ENCODE results near the gene AKAP9. TPM values are rescaled to one million over a fixed set of nuclear protein-coding genes. Genes with fewer than 3 reads are reported as not detected.
"Not testable (repeated sequence)": the region's sequence is repeated elsewhere in the genome, so short reads cannot be mapped to it uniquely, and the experiment has no call there.

The AKAP9 gene
- total RNA-seq, 4 donors from 2014 or later: 32.5 to 125 (median 63.5) TPM

DNA sequence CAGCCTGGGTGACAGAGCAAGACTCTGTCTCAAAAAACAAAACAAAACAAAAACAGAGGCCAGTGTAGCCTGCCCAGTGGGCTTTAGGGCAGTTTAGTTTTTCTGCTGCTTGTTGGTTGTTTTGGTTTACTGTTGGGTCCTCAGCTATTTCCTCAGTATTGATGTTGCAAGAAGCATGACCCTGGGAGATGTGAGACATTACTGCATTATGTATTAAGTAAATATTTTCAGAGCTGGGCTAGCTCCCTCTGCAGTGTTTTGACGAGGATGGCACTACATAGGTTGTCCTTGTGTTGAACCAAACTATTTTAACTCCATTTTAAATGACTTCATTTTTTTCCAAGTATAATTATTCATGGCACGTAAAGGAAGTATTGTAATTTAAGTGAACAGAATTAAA is 4.8 kb downstream of the AKAP9 start:
- H3K36me3 ChIP-seq: no peaks in the 10 kb centered on the region
- H3K9me3 ChIP-seq: no peaks in the 10 kb centered on the region
- peak overlapping the region in 1 of 2 donors; percentile 11 for H3K27ac ChIP-seq
- H3K27me3 ChIP-seq: no peaks in the 10 kb centered on the region
- H3K4me1 ChIP-seq: peaks cover 0 to 7% of the 10 kb centered on the region in 2 donors
- H3K4me3 ChIP-seq: no peak overlapping the region
- DNase-seq: no peak
- intact Hi-C loops (cut with DNase I; ENCODE audit: low total_unique reads): no loop called here
- TF ChIP-seq, protein P1, sequence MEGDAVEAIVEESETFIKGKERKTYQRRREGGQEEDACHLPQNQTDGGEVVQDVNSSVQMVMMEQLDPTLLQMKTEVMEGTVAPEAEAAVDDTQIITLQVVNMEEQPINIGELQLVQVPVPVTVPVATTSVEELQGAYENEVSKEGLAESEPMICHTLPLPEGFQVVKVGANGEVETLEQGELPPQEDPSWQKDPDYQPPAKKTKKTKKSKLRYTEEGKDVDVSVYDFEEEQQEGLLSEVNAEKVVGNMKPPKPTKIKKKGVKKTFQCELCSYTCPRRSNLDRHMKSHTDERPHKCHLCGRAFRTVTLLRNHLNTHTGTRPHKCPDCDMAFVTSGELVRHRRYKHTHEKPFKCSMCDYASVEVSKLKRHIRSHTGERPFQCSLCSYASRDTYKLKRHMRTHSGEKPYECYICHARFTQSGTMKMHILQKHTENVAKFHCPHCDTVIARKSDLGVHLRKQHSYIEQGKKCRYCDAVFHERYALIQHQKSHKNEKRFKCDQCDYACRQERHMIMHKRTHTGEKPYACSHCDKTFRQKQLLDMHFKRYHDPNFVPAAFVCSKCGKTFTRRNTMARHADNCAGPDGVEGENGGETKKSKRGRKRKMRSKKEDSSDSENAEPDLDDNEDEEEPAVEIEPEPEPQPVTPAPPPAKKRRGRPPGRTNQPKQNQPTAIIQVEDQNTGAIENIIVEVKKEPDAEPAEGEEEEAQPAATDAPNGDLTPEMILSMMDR (IDR thresholded peaks at IDR 0.05): no peak
- no peak for TF ChIP-seq POLR2A (IDR thresholded peaks at IDR 0.05)

- Histone ChIP-seq H3K36me3 (no peaks in the 10 kb centered on the region), H3K27ac (no peak overlapping the region), H3K4me1 (peaks cover 0 to 7% of the 10 kb centered on the region in 2 donors), H3K9me3 (no peaks in the 10 kb centered on the region), H3K4me3 (no peak overlapping the region), H3K27me3 (no peaks in the 10 kb centered on the region)
- TF ChIP-seq, protein P1 (IDR thresholded peaks at IDR 0.05): no peak
- TF ChIP-seq POLR2A (IDR thresholded peaks at IDR 0.05): no peak
- no peak for DNase-seq
- intact Hi-C loops (cut with DNase I; ENCODE audit: low total_unique reads): no loop called here
Measured at GRCh38 chr7:91946549-91946948, 5.9 kb downstream of the AKAP9 start.

- no peaks in the 10 kb centered on the region for H3K9me3 ChIP-seq
- TF ChIP-seq, protein P1 (IDR thresholded peaks at IDR 0.05): no peak
- TF ChIP-seq POLR2A (IDR thresholded peaks at IDR 0.05): no peak
- no peaks in the 10 kb centered on the region for H3K36me3 ChIP-seq
- DNase-seq: no peak
- no peak overlapping the region for H3K27ac ChIP-seq
- intact Hi-C loops (cut with DNase I; ENCODE audit: low total_unique reads): no loop called here
- H3K27me3 ChIP-seq: no peaks in the 10 kb centered on the region
- H3K4me1 ChIP-seq: peaks cover 0 to 7% of the 10 kb centered on the region in 2 donors
- H3K4me3 ChIP-seq: no peak overlapping the region
Measured at GRCh38 chr7:91947948-91948347, 7.3 kb downstream of the AKAP9 start.

- H3K27ac ChIP-seq: no peak overlapping the region
- DNase-seq: no peak
- peaks cover 0 to 7% of the 10 kb centered on the region in 2 donors for H3K4me1 ChIP-seq
- no peaks in the 10 kb centered on the region for H3K27me3 ChIP-seq
- H3K9me3 ChIP-seq: no peaks in the 10 kb centered on the region
- intact Hi-C loops (cut with DNase I; ENCODE audit: low total_unique reads): no loop called here
- no peak overlapping the region for H3K4me3 ChIP-seq
- TF ChIP-seq, protein P1 (IDR thresholded peaks at IDR 0.05): no peak
- TF ChIP-seq POLR2A (IDR thresholded peaks at IDR 0.05): no peak
- H3K36me3 ChIP-seq: no peaks in the 10 kb centered on the region
Measured at GRCh38 chr7:91949221-91950009, 8.8 kb downstream of the AKAP9 start.

DNA sequence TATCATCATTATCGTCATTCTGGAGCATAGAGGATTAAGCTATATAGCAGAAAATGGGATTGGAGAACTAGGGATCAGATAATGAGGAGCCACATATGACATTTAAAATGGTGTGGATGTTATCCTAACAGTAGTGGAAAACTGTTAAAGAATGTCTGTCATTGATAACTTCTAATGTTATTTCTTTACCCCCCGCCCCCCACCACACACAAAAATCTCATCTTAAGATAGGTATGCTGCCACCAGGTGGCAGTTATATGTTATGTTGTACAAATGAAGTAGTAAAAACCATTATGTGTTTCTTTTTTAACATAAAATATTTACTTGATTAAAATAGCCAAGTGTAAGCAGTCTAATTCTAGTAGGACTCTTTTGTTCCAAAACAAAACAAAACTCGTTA is 13.0 kb downstream of the AKAP9 start:
- no peaks in the 10 kb centered on the region for H3K36me3 ChIP-seq
- intact Hi-C loops (cut with DNase I; ENCODE audit: low total_unique reads): no loop called here
- no peak overlapping the region for H3K27ac ChIP-seq
- no peak for DNase-seq
- H3K9me3 ChIP-seq: no peaks in the 10 kb centered on the region
- H3K27me3 ChIP-seq: no peaks in the 10 kb centered on the region
- H3K4me1 ChIP-seq: no peaks in the 10 kb centered on the region
- TF ChIP-seq, protein P1 (IDR thresholded peaks at IDR 0.05): no peak
- TF ChIP-seq POLR2A (IDR thresholded peaks at IDR 0.05): no peak
- H3K4me3 ChIP-seq: no peak overlapping the region

DNA sequence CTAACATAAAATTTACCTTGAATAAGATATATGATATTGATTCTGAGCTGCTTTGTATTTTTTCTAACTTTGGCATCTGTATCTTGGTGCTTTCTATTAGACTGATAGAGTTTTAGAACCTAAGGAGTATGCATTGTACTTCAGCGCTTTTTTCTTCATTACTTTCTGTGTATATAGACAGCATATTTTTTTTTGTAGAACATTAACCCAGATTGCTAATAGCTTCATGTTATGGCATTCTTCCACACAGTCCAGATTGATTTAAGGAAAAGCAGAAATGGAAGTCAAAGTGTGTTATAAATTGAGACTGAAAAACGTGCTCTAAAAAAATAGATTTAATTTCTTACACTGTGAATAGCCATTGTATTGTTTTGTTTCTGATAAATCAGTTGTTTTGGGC is 15.8 kb downstream of the AKAP9 start:
- H3K36me3 ChIP-seq; DNase-seq; H3K27ac ChIP-seq; H3K4me1 ChIP-seq; H3K9me3 ChIP-seq; H3K27me3 ChIP-seq; H3K4me3 ChIP-seq; intact Hi-C loops (cut with DNase I; ENCODE audit: low total_unique reads): not testable (repeated sequence)

All from uterus (tissue), 4 donors.